ENCODE measurements around the gene CARD11. TPM values are rescaled to one million over a fixed set of nuclear protein-coding genes. Genes with fewer than 3 reads are reported as not detected.

The CARD11 gene
- total RNA-seq, 2 donors from 2014 or later = 0.87 to 2.4 TPM

DNA sequence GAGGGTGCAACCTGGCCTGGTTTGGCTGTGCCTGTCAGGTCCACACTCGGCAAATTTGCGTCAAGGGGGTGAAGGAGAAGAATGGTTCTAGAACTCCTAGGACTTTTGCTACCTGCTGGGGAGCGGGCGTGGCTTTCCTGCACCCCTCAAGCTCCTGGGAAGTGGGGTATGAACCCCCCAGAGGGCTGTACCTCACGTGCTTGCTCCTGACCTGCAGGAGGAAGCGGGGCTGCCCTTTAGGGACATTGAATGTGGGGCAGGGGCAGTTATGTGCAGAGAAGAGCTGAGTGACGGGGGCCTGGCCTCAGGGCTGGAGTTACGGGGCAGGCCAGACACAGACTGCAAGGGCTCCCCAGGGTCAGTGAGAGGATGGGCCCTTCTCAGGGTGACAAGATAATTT, 138.2 kb downstream of the CARD11 start:
- Histone ChIP-seq H3K4me1 (replicated peaks) (no peaks in the 10 kb centered on the region), H3K36me3 (no peaks in the 10 kb centered on the region), H3K27ac (no peak overlapping the region), H3K27me3 (replicated peaks; ENCODE audit: insufficient read depth) (no peaks in the 10 kb centered on the region), H3K9me3 (no peaks in the 10 kb centered on the region), H3K4me3 (no peak overlapping the region)
- no peak for DNase-seq (ENCODE audit: low spot score)
- intact Hi-C loops (cut with DNase I) = no loop called here
- 92% methylated on average over 8 of the region's 8 CpGs for WGBS
- TF ChIP-seq POLR2A (IDR thresholded peaks at IDR 0.05) (no peak), POLR2AphosphoS5 (IDR thresholded peaks at IDR 0.05) (no peak)
- TF ChIP-seq, protein P1, sequence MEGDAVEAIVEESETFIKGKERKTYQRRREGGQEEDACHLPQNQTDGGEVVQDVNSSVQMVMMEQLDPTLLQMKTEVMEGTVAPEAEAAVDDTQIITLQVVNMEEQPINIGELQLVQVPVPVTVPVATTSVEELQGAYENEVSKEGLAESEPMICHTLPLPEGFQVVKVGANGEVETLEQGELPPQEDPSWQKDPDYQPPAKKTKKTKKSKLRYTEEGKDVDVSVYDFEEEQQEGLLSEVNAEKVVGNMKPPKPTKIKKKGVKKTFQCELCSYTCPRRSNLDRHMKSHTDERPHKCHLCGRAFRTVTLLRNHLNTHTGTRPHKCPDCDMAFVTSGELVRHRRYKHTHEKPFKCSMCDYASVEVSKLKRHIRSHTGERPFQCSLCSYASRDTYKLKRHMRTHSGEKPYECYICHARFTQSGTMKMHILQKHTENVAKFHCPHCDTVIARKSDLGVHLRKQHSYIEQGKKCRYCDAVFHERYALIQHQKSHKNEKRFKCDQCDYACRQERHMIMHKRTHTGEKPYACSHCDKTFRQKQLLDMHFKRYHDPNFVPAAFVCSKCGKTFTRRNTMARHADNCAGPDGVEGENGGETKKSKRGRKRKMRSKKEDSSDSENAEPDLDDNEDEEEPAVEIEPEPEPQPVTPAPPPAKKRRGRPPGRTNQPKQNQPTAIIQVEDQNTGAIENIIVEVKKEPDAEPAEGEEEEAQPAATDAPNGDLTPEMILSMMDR (IDR thresholded peaks at IDR 0.05) = no peak

DNA sequence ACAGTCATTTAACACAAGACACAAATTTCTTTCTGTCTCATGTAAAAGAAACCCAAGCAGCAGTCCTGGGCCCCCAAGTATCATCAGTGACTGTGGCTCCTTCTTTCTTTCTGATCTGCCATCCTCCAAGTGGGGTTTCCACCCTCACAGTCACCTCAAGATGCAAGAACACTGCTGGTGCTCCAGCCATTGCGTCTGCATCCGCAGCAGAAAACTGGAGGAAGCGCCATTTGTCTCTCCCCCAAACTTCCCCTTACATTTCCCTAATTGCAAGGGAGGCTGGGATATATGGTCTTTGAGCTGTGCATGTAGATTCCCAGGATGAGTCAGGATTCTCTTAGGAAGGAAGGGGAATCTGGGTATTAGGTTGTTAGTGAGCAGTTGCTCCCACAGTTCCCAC, 138.6 kb downstream of the CARD11 start:
- Histone ChIP-seq H3K9me3 (no peaks in the 10 kb centered on the region), H3K4me3 (no peak overlapping the region), H3K27ac (no peak overlapping the region), H3K36me3 (no peaks in the 10 kb centered on the region), H3K27me3 (replicated peaks; ENCODE audit: insufficient read depth) (no peaks in the 10 kb centered on the region), H3K4me1 (replicated peaks) (no peaks in the 10 kb centered on the region)
- DNase-seq (ENCODE audit: low spot score) = no peak
- WGBS = 95% methylated on average over 3 of the region's 3 CpGs
- intact Hi-C loops (cut with DNase I) = no loop called here
- no peak for TF ChIP-seq POLR2A (IDR thresholded peaks at IDR 0.05)
- no peak for TF ChIP-seq POLR2AphosphoS5 (IDR thresholded peaks at IDR 0.05)
- TF ChIP-seq, protein P1 (IDR thresholded peaks at IDR 0.05) = no peak

DNA sequence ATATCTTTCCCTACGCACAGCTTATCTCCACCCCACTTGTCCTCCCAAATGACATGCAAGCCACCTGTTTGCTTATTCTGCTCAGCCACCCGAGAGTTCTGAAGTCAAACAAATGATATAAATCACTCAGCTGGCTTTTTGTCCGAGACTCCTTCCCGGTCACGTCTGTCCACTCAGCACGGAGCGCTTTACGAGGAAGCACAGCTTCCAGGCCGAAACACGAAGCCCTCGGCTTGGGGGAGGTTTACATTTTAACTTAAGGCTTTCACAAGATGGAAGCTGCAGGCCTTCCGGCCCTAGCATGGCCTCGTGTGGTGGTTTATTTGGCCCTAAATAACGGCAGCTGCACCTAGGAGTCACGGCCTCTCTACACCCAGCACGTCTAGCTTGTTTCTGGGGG, 139.5 kb downstream of the CARD11 start:
- intact Hi-C loops (cut with DNase I) = no loop called here
- TF ChIP-seq POLR2A (IDR thresholded peaks at IDR 0.05) = no peak
- TF ChIP-seq, protein P1 (IDR thresholded peaks at IDR 0.05) = no peak
- TF ChIP-seq POLR2AphosphoS5 (IDR thresholded peaks at IDR 0.05) = peak; percentile 32
- DNase-seq (ENCODE audit: low spot score) = no peak
- 55% methylated on average over 16 of the region's 16 CpGs for WGBS
- Histone ChIP-seq H3K27me3 (replicated peaks; ENCODE audit: insufficient read depth) (no peaks in the 10 kb centered on the region), H3K9me3 (no peaks in the 10 kb centered on the region), H3K27ac (no peak overlapping the region), H3K4me1 (replicated peaks) (no peaks in the 10 kb centered on the region), H3K36me3 (no peaks in the 10 kb centered on the region), H3K4me3 (no peak overlapping the region)

DNA sequence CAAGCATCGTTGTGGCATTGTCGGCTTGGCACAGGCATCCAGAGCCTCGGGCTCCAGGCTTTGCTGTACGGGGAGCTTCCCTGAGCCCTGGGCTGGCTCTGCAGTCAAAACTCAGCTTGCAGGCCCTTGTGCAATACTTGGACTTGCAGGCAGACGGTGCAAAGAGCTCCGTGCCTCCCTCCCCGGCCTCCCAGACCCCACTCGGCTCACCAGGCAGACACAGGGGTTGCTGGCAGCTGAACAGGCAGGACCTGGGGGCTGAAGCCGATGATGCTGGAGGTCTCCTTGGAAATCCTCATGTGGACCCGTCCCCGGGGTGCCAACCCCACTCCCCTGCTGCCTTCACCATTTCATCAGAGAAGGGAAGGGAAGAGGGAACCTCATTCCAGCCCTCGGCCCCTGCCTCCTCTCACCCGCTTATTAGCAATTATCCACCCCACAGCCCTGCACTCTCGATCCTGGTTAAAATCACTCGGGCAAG, 139.9 kb downstream of the CARD11 start:
- Histone ChIP-seq H3K4me3 (no peak overlapping the region), H3K27me3 (replicated peaks; ENCODE audit: insufficient read depth) (no peaks in the 10 kb centered on the region), H3K27ac (no peak overlapping the region), H3K36me3 (no peaks in the 10 kb centered on the region), H3K4me1 (replicated peaks) (no peaks in the 10 kb centered on the region), H3K9me3 (no peaks in the 10 kb centered on the region)
- no peak for DNase-seq (ENCODE audit: low spot score)
- intact Hi-C loops (cut with DNase I) = no loop called here
- 78% methylated on average over 13 of the region's 15 CpGs for WGBS
- TF ChIP-seq POLR2A (IDR thresholded peaks at IDR 0.05) (no peak), POLR2AphosphoS5 (IDR thresholded peaks at IDR 0.05) (no peak)
- TF ChIP-seq, protein P1 (IDR thresholded peaks at IDR 0.05) = no peak

DNA sequence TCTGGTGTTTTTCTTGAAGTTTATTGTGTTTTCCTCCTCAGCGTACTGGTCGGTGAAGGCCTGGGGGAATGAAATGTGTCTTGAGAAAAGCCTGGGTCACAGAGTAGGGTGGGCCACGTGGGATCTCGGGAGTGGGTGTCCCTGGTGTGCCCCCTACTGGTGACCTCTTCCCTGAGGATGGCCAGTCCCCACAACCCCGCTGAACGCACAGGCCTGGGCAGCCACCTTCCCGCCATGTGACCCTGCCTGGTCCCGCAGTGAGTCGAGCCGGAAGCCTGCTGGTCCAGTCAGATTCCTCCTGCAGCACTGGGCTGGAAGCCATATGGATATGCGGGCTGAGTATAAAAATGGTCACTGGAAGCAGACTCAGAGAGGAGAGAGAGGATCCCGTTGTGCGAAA, 146.6 kb downstream of the CARD11 start:
- H3K27ac ChIP-seq = no peak overlapping the region
- no peak for DNase-seq (ENCODE audit: low spot score)
- H3K27me3 ChIP-seq (replicated peaks; ENCODE audit: insufficient read depth) = no peaks in the 10 kb centered on the region
- TF ChIP-seq, protein P1 (IDR thresholded peaks at IDR 0.05) = no peak
- TF ChIP-seq POLR2AphosphoS5 (IDR thresholded peaks at IDR 0.05) (no peak), POLR2A (IDR thresholded peaks at IDR 0.05) (no peak)
- no peaks in the 10 kb centered on the region for H3K4me1 ChIP-seq (replicated peaks)
- 89% methylated on average over 13 of the region's 13 CpGs for WGBS
- intact Hi-C loops (cut with DNase I) = no loop called here
- H3K36me3 ChIP-seq = no peaks in the 10 kb centered on the region
- no peaks in the 10 kb centered on the region for H3K9me3 ChIP-seq
- H3K4me3 ChIP-seq = no peak overlapping the region
